RPMI7951 (cell line): ENCODE data around the gene HMCN2. TPM values are rescaled to one million over a fixed set of nuclear protein-coding genes. Genes with fewer than 3 reads are reported as not detected.

Source experiments
- DNase-seq: peaks from one replicate; pipeline ENCODE4 v3.0.0-alpha.2; 2012; ENCODE audit warnings: low read depth
- total RNA-seq: library from RNA; depleted of rRNA; stranded (reverse); fragments of >200 nt; shearing (Covaris generic); gene quantifications from 2 replicates; pipeline ENCODE4 v1.2.3, GENCODE V29; 2014

HMCN2 gene
- total RNA-seq, 1 experiment from 2014 or later = under 0.01 TPM

- no peak for DNase-seq
Measured at GRCh38 chr9:130345009-130345896, 79.7 kb downstream of the HMCN2 start.

DNA sequence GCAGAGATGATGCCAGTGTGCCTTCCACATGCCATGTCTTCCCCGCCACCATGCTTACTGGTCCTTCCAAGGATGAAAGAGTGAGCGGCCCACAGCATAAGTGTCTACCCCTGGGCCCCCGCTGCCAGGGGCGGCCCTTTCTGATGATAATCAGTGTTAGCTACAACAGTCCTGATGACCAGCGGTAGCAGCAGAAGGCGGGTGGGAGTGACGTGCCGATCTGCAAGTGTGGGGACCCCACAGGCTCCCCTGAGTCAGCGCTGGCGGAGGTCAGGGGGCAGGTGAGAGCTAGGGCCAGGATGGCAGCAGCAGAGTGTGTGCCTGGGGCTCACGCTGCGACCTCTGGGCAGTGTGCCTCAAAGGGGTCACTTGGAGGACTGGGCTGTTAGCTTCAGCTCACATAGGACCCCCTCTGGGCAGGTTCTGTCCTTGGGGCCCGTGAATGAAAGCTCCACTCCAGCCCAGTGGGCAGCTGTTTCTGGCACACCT is 80.4 kb downstream of the HMCN2 start:
- no peak for DNase-seq

DNA sequence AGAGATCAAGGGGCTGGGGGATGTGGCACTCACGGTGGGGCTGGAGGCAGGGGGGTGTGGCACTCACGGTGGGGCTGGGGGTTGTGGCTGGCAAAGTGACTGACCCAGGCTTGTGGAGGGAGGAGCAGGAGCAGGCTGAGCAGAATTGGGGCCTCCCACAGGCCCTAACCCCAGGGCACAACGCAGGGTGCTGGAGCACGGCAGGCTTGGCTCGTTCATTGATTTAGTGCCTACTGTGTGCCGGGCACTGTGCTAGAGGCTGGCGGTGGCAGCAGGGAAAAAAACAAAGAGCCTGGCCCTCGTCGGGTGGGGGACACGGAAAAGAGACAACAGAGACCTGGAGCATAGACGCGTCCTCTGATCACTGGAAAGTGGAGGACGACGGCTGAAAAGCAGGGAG is 80.9 kb downstream of the HMCN2 start:
- no peak for DNase-seq

DNA sequence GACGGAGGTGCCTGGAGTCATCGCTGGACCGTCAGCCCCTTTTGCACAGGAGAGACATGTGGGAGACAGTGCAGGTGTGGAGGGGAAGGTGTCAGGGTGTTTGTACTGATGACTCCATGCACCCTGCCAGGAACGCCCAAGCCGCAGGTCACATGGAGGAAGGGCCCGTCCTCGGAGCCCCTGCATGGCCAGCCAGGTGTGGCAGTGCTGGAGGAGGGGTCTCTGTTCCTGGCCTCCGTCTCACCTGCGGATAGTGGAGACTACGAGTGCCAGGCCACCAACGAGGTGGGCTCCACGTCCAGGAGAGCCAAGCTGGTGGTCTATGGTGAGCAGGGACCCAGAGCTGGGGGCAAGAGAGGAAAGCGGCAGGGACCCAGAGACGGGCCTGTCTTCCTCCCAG is 81.5 kb downstream of the HMCN2 start:
- no peak for DNase-seq

DNA sequence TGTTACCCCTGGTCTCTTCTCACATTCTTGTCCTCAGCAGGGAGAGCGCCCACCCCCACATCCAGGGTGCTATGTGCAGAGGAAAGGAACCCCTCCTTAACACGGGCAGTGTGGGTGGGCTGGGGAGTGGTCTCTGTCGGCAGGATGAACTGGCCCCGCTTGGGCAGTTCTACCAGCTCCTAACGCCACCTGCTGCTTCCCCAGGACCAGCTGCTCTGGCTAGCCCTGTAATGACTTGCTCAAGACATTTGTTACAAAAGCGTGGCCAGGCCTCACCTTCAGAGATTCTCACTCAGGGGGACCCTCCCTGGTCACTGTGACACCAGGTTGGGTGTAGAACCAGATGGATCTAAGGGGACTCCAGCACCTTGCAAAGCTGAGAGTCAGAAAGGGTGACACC is 82.4 kb downstream of the HMCN2 start:
- no peak for DNase-seq

DNA sequence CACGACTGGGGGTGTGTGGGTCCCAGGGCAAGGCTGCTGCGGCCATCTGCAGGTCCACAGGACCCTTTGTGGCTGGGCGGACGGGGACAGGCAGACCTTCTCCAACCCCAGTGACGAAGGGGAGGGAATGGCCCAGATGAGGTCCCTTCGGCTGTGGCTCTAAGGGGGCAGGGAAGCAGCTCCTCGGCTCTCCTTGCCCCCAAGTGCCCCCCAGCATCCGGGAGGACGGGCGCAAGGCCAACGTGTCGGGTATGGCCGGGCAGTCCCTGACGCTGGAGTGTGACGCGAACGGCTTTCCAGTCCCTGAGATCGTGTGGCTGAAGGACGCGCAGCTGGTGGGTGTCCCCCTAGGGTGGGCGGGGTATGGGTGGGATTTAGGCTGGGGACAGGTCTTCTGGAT is 82.8 kb downstream of the HMCN2 start:
- no peak for DNase-seq

GRCh38 chr9:130348881-130349280 is 83.3 kb downstream of the HMCN2 start:
- no peak for DNase-seq

DNA sequence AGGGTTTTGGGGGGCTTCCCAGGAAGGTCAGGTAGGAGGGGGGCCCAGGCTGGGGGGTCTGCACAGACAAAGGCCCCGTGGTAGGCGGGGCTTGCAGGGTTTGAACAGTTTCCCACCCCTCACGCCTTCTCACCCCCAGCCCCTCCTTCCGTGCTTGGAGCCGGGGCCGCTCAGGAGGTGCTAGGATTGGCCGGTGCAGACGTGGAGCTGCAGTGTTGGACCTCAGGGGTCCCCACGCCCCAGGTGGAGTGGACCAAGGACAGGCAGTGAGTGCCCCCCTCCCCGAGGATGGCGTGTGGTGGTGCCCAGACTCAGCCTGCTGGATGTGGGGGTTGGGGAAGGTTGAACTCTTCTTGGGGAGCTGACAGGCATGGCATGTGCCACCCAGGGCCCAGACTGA is 83.8 kb downstream of the HMCN2 start:
- no peak for DNase-seq

DNA sequence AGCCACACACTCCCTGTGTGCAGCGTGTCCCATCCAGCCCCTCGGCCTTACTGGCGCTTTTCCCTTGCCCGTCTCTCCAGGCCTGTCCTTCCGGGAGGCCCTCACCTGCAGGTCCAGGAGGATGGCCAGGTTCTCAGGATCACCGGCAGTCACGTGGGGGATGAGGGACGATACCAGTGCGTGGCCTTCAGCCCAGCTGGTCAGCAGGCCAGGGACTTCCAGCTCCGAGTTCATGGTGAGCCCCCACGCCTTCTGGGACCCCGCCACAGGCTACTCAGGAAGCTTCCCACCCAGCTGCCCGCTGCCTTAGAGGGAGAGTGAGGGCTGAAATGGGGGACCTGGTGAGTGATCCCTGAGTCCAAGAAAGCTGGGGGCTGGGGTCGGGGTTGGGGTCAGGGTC is 85.8 kb downstream of the HMCN2 start:
- DNase-seq = no peak

GRCh38 chr9:130352081-130352480 is 86.5 kb downstream of the HMCN2 start:
- DNase-seq = no peak

- no peak for DNase-seq
Measured at GRCh38 chr9:130352586-130353285, 87.2 kb downstream of the HMCN2 start.

DNA sequence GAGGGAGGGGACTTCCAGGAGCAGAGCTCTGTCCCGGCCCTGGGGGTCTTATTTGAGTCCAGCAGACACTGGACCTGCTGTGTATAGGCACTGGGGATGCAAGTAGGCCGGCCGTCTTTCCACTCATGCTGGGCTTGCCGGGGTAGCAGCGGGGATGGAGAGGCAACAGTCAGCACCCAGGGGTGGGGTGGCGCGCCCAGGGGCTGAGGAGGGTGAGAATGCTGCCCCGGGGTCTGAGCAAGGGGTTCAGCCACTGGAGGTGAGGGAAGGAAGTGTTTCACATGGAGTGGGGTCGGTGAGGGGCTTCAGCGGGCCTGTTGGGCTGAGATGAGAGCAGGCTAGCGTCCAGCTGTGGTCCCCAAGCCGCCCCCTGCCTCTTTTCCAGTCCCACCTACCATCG is 88.8 kb downstream of the HMCN2 start:
- no peak for DNase-seq

DNA sequence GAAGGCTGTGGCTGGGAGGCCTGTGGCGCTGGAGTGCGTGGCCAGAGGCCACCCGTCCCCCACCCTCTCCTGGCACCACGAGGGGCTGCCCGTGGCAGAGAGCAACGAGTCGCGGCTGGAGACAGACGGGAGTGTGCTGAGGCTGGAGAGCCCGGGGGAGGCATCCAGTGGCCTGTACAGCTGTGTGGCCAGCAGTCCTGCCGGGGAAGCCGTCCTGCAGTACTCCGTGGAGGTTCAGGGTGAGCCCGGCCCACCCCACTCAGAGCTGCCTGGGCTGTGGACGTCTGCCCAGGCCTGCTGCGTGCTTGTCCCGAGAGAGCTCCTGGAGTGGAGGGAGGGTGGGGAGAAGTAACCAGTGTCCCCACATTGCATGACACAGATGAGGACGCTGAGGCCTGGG is 89.2 kb downstream of the HMCN2 start:
- DNase-seq = no peak

DNA sequence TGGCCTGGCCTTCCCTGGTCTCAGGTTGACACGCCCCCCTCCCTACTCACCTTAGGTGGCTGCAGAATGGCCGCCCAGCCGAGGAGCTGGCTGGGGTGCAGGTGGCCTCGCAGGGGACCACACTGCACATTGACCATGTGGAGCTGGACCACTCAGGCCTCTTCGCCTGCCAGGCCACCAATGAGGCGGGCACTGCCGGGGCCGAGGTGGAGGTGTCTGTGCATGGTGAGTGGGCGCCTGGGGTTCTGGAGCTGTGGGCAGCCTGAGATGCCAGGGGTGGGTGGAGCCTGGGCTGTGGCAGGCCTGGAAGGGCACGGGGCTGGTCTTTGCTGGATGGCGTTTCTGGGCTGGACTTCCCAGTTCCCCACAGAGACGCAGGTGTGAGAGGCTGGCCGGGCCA is 90.5 kb downstream of the HMCN2 start:
- DNase-seq = no peak

- no peak for DNase-seq
Measured at GRCh38 chr9:130356877-130357584, 91.5 kb downstream of the HMCN2 start.

GRCh38 chr9:130358928-130359327 is 93.4 kb downstream of the HMCN2 start:
- DNase-seq = no peak

- no peak for DNase-seq
Measured at GRCh38 chr9:130359819-130360218, 94.3 kb downstream of the HMCN2 start.

DNA sequence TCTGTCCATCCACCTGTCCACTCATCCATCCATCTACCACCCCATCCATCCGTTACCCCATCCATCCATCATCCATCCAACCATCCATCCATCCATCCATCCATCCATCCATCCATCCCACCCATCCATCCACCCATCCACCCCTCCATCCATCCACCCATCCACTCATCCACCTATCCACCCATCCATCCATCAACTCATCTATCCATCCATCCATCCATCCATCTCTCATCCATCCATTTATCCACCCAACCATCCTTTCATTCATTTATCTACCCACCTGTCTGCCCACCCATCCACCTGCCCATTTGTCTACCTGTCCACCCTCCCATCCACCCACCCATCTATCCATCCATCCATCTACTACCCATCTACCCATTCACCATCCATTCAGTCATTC is 95.1 kb downstream of the HMCN2 start:
- no peak for DNase-seq

DNA sequence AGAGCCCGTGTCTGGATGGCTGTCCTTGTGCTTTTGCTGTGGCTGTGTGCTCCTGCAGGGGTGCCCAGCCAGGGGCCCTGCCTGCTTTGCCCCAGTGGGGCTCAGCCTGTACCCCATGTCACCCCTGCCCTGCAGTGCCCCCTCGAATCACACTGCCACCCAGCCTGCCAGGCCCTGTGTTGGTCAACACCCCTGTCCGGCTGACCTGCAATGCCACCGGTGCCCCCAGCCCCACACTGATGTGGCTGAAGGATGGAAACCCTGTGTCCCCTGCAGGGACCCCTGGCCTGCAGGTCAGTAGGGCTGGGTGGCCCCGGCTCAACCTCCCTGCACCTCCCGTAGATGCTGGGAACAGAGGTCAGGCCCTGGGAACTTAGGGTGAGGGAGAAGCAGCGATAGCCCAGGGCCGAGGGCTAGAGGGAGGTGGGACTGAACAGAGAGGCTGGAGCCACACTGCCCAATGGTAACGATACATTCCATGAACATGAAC is 96.4 kb downstream of the HMCN2 start:
- no peak for DNase-seq

GRCh38 chr9:130362691-130363090 is 97.1 kb downstream of the HMCN2 start:
- no peak for DNase-seq

DNA sequence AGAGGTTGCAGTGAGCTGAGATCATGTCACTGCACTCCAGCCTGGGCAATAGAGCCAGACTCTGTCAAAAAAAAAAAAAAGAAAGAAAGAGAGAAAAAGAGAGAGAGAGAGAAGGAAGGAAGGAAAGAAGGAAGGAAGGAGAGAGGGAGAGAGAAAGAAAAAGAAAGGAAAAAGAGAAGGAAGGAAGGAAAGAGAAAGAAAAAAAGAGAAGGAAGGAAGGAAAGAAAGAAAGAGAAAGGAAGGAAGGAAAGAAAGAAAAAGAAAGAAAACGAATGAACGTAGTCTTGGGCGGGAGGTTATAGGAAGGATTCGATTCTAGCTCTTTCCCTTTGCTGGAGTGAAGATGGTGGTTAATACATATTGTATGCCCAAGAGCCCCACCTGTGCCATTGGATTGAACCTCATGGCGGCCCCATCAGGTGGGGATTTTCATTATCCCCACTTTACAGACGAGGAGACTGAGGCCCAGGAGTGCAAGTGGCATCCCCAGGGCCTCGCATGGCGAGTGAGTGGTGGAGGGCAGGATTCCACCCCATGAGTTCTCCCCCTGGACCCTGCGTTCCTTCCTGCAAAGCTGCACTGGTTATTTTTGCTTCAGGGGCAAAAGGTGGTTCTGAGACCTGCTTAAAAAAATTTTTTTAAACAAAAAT is 98.3 kb downstream of the HMCN2 start:
- no peak for DNase-seq
